Endothelial cell of umbilical vein (primary cell): ENCODE results near the gene UBA5. TPM values are rescaled to one million over a fixed set of nuclear protein-coding genes. Genes with fewer than 3 reads are reported as not detected.

Experiments
- BruUV-seq: library from RNA; stranded (reverse); fragments of 400-500 nt; replicated peaks from 2 replicates; lab custom pipeline; 2021; lab: Mats Ljungman, UMichigan
- CTCF ChIA-PET: fragments of 300-600, 350-600 bp; sonication (Branson Sonifier 250); formaldehyde crosslinking; loops from one replicate; lab custom pipeline; 2021; ENCODE audit warnings: antibody characterized with exemption, inconsistent platforms; lab: Charles Lee
- POLR2A ChIA-PET: fragments of 300-600, 350-600 bp; sonication (Branson Sonifier 250); formaldehyde crosslinking; loops from one replicate; lab custom pipeline; 2021; ENCODE audit warnings: antibody characterized with exemption, inconsistent platforms; lab: Charles Lee
- DNase-seq: peaks from one replicate; pipeline ENCODE4 v3.0.0-alpha.2; 2011; ENCODE audit warnings: low read depth, low spot score
- FAIRE-seq: peaks from 2 replicates; lab custom pipeline; 2011; peaks lifted over from hg19 to GRCh38; lab: Jason Lieb, UNC
- H2AFZ ChIP-seq: 2 replicates; pipeline ENCODE4 v1.6.0; 2012; ENCODE audit warnings: low read depth, low read length, control low read depth, inconsistent platforms
- H3K27ac ChIP-seq: 2 replicates; pipeline ENCODE4 v1.5.1; 2011; ENCODE audit warnings: low read depth, mild to moderate bottlenecking, control low read depth, low read length, moderate library complexity; ENCODE audit not compliant: insufficient read depth
- H3K27me3 ChIP-seq, 2 experiments: 2 replicates each; pipeline versions ENCODE4 v1.6.0 to v1.6.1; 2011; ENCODE audit warnings: low read length in 2 of 2, mixed read lengths in 1 of 2; ENCODE audit not compliant: control insufficient read depth in 2 of 2, insufficient read depth in 2 of 2
- H3K36me3 ChIP-seq, 2 experiments: 2 replicates in 1 of 2; 3 replicates in 1 of 2; pipeline ENCODE4 v1.5.1; 2011; ENCODE audit warnings: low read length in 2 of 2, mild to moderate bottlenecking in 1 of 2, moderate library complexity in 1 of 2; ENCODE audit not compliant: control insufficient read depth in 2 of 2, insufficient read depth in 2 of 2; ENCODE audit errors: extremely low read depth in 1 of 2
- H3K4me1 ChIP-seq: 3 replicates; pipeline ENCODE4 v1.5.1; 2011; ENCODE audit warnings: mild to moderate bottlenecking, low read length; ENCODE audit not compliant: control insufficient read depth, insufficient read depth; ENCODE audit errors: extremely low read depth
- H3K4me2 ChIP-seq: 2 replicates; pipeline ENCODE4 v1.6.1; 2011; ENCODE audit warnings: low read length, control low read depth, mixed read lengths; ENCODE audit not compliant: insufficient read depth
- H3K4me3 ChIP-seq, 3 experiments: fragments of 200-600 bp in 1 of 3; sonication (generic), shearing (Covaris generic) in 1 of 3; replicated peaks in 1 of 3; 2 replicates each; pipeline ENCODE4 v1.5.1; 2011 to 2016; ENCODE audit warnings: control low read depth in 3 of 3, low read length in 3 of 3, mild to moderate bottlenecking in 2 of 3, inconsistent platforms in 1 of 3, low read depth in 1 of 3, moderate library complexity in 1 of 3; ENCODE audit not compliant: insufficient read depth in 1 of 3
- H3K79me2 ChIP-seq: 2 replicates; pipeline ENCODE4 v1.6.0; 2012; ENCODE audit warnings: low read length, inconsistent platforms; ENCODE audit not compliant: control insufficient read depth, insufficient read depth
- H3K9ac ChIP-seq: replicated peaks from 2 replicates; pipeline ENCODE3; 2011; ENCODE audit warnings: low read length, control low read depth; ENCODE audit not compliant: insufficient read depth; ENCODE audit errors: extremely low read depth
- H3K9me1 ChIP-seq: replicated peaks from 3 replicates; pipeline ENCODE4 v1.6.0; 2011; ENCODE audit warnings: mild to moderate bottlenecking, low read length; ENCODE audit not compliant: control insufficient read depth, insufficient read depth; ENCODE audit errors: extremely low read depth
- H3K9me3 ChIP-seq: replicated peaks from 2 replicates; pipeline ENCODE4 v1.5.1; 2012; ENCODE audit warnings: low read length, inconsistent platforms; ENCODE audit not compliant: control insufficient read depth, insufficient read depth
- H4K20me1 ChIP-seq: replicated peaks from 2 replicates; pipeline ENCODE3; 2011; ENCODE audit warnings: mild to moderate bottlenecking, low read length; ENCODE audit not compliant: control insufficient read depth, insufficient read depth; ENCODE audit errors: extremely low read depth
- CTCF ChIP-seq, 2 donors: IDR thresholded peaks; 1 replicate in 1 of 2; 2 replicates in 1 of 2; pipeline ENCODE4 v1.5.1; 2011; ENCODE audit warnings: low read length in 2 of 2, mild to moderate bottlenecking in 2 of 2, moderate library complexity in 2 of 2, control low read depth in 1 of 2, inconsistent platforms in 1 of 2, low read depth in 1 of 2; ENCODE audit not compliant: insufficient read depth in 1 of 2; ENCODE audit errors: extremely low read depth in 1 of 2
- EZH2 ChIP-seq: IDR thresholded peaks from 2 replicates; pipeline ENCODE4 v1.6.1; 2012; ENCODE audit warnings: borderline replicate concordance, low read depth, mild to moderate bottlenecking, moderate library complexity, low read length, inconsistent platforms; ENCODE audit not compliant: severe bottlenecking
- FOS ChIP-seq: IDR thresholded peaks from 2 replicates; pipeline ENCODE4 v1.6.1; 2011; ENCODE audit warnings: mild to moderate bottlenecking, low read length, moderate library complexity, borderline replicate concordance; ENCODE audit not compliant: insufficient read depth
- GATA2 ChIP-seq: IDR thresholded peaks from 2 replicates; pipeline ENCODE4 v1.7.0; 2011; ENCODE audit warnings: low read depth, mild to moderate bottlenecking, moderate library complexity, mixed read lengths, low read length; ENCODE audit not compliant: insufficient read length, insufficient read depth
- JUN ChIP-seq: IDR thresholded peaks from 2 replicates; pipeline ENCODE4 v1.6.1; 2011; ENCODE audit warnings: borderline replicate concordance, low read depth; ENCODE audit not compliant: insufficient read length, insufficient read depth
- MAX ChIP-seq: IDR thresholded peaks from 2 replicates; pipeline ENCODE4 v1.6.1; 2011; ENCODE audit not compliant: insufficient read depth, insufficient read length
- MYC ChIP-seq: IDR thresholded peaks from one replicate; pipeline ENCODE4 v1.6.1; 2011; ENCODE audit warnings: mild to moderate bottlenecking, low read depth, low read length
- POLR2A ChIP-seq: IDR thresholded peaks from 2 replicates; pipeline ENCODE4 v1.6.1; 2012; ENCODE audit warnings: low read depth, mild to moderate bottlenecking, control low read depth, low read length
- POLR2AphosphoS5 ChIP-seq: IDR thresholded peaks from 2 replicates; pipeline ENCODE4 v1.6.1; 2012; ENCODE audit warnings: low read depth, mild to moderate bottlenecking, control low read depth, low read length, moderate library complexity; ENCODE audit not compliant: insufficient read depth
- dilution Hi-C: fragments of 300-500 bp; cut with MboI; formaldehyde crosslinking; loops from one replicate; pipeline ENCODE4 v1.15.0; 2019; ENCODE audit warnings: low sequenced_read_pairs; ENCODE audit not compliant: extremely low pct_ligation_motif_present
- intact Hi-C: fragments of 100-400 bp; cut with micrococcal nuclease; formaldehyde crosslinking; loops from one replicate; pipeline ENCODE4 v1.10.0; 2022
- polyA plus RNA-seq, 4 experiments: library from polyadenylated mRNA; depleted of rRNA in 3 of 4; stranded (reverse) in 3 of 4; unstranded in 1 of 4; fragments of >200 nt; gene quantifications; 2 replicates each; pipeline versions ENCODE4 v1.2.1 to v1.2.3, GENCODE V29; 2011 to 2012; ENCODE audit warnings: missing spikeins in 1 of 4
- total RNA-seq: library from RNA; stranded (reverse); gene quantifications from 2 replicates; pipeline ENCODE4 v1.2.3, GENCODE V29; 2021

The UBA5 gene
- total and polyA plus RNA-seq, 2 donors (not counting 3 experiments of a cell fraction or from before 2014, with no cell fraction given), result 19.7 to 38.1 TPM

GRCh38 chr3:132642539-132642847 is 17.6 kb upstream of the UBA5 start:
- H3K9me1 ChIP-seq, result no peaks in the 10 kb centered on the region
- FAIRE-seq (no peak), DNase-seq (no peak)
- no peak overlapping the region for H3K4me2 ChIP-seq
- POLR2A ChIA-PET, result no interaction called here
- no peaks in the 10 kb centered on the region for H3K9me3 ChIP-seq
- TF ChIP-seq JUN (no peak), FOS (no peak), CTCF (IDR thresholded peaks at IDR 0.05; ENCODE audit: extremely low read depth in 1 of 2, insufficient read depth in 1 of 2, low read depth in 1 of 2, low read length in 2 of 2) (no peak), POLR2AphosphoS5 (no peak), GATA2 (no peak), POLR2A (no peak), MYC (no peak), MAX (no peak), EZH2 (no peak)
- no peaks in the 10 kb centered on the region for H3K27me3 ChIP-seq
- dilution Hi-C loops (loop anchor here (25.0 kb wide), 1 partner anchor 105 kb away; no protein-coding TSS in a partner anchor), intact Hi-C loops (loop anchor here (1.0 to 2.0 kb wide), 3 partner anchors 48 to 290 kb away; no protein-coding TSS in a partner anchor)
- H3K9ac ChIP-seq, result no peak overlapping the region
- H3K4me3 ChIP-seq, result no peak overlapping the region
- H3K36me3 ChIP-seq, result no peaks in the 10 kb centered on the region
- H3K27ac ChIP-seq, result no peak overlapping the region
- no TSS peak for BruUV-seq
- H3K79me2 ChIP-seq, result no peaks in the 10 kb centered on the region
- CTCF ChIA-PET, result interaction anchor here (0.6 to 6.8 kb wide), 32 partner anchors 10 to 194 kb away, joined by 3 to 423 read pairs (median 7); partner anchors contain the start of genes ACAD11, ACKR4 and UBA5
- no peak overlapping the region for H2AFZ ChIP-seq
- no peaks in the 10 kb centered on the region for H4K20me1 ChIP-seq
- H3K4me1 ChIP-seq, result peaks cover 24% of the 10 kb centered on the region
